Type B pancreatic cell (in vitro differentiated cells): ENCODE measurements around the gene ERC2. TPM values are rescaled to one million over a fixed set of nuclear protein-coding genes. Genes with fewer than 3 reads are reported as not detected.

Experiments
- DNase-seq: peaks from one replicate; pipeline ENCODE4 v3.0.0; 2021; ENCODE audit warnings: mixed read lengths; ENCODE audit not compliant: unreplicated experiment; ENCODE audit errors: extremely low spot score
- H3K27ac Mint-ChIP-seq: 2 replicates; pipeline ENCODE4 v1.8.0; 2021; ENCODE audit warnings: mild to moderate bottlenecking, mixed read lengths
- H3K27me3 Mint-ChIP-seq: 2 replicates; pipeline ENCODE4 v1.8.0; 2021; ENCODE audit warnings: mixed read lengths
- H3K36me3 Mint-ChIP-seq: 2 replicates; pipeline ENCODE4 v1.8.0; 2021; ENCODE audit warnings: mixed read lengths
- H3K4me1 Mint-ChIP-seq: one replicate; pipeline ENCODE4 v1.8.0; 2021; ENCODE audit warnings: mixed read lengths; ENCODE audit not compliant: unreplicated experiment
- H3K4me3 Mint-ChIP-seq: 2 replicates; pipeline ENCODE4 v1.8.0; 2021; ENCODE audit warnings: mild to moderate bottlenecking, mixed read lengths
- H3K9me3 Mint-ChIP-seq: 2 replicates; pipeline ENCODE4 v1.8.0; 2021; ENCODE audit warnings: mixed read lengths
- total RNA-seq: library from RNA; stranded (reverse); gene quantifications from 2 replicates; pipeline ENCODE4 v1.2.1, GENCODE V29; 2021; ENCODE audit warnings: low replicate concordance
- TF ChIP-seq, protein P1 (sequence below): fragments of 200-600 bp; sonication (generic); conservative IDR thresholded peaks from 2 replicates; pipeline ENCODE4 v1.5.0; 2021; ENCODE audit warnings: antibody characterized with exemption, mild to moderate bottlenecking

Gene ERC2
- total RNA-seq, 1 donor from 2014 or later: 6.1 TPM

DNA sequence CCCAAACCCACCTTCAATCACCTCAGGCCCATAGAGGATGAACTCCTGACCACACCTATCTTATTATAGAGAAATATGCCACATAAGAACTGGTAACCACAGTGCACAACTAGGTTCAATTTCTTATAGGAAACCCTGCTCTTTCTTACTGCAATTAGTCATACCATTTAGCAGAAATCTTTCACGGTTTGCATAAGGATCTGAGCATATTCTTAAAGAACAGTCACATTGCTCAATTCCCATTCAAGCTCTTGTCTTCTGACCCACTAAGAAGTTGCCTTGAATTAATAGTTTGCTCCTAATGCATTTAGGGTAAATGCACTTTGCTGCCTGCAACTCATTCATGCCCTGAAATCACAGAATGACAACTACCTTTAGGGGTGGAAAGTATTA lies 9.2 kb downstream of the ERC2 start:
- DNase-seq: no peak
- TF ChIP-seq, protein P1, sequence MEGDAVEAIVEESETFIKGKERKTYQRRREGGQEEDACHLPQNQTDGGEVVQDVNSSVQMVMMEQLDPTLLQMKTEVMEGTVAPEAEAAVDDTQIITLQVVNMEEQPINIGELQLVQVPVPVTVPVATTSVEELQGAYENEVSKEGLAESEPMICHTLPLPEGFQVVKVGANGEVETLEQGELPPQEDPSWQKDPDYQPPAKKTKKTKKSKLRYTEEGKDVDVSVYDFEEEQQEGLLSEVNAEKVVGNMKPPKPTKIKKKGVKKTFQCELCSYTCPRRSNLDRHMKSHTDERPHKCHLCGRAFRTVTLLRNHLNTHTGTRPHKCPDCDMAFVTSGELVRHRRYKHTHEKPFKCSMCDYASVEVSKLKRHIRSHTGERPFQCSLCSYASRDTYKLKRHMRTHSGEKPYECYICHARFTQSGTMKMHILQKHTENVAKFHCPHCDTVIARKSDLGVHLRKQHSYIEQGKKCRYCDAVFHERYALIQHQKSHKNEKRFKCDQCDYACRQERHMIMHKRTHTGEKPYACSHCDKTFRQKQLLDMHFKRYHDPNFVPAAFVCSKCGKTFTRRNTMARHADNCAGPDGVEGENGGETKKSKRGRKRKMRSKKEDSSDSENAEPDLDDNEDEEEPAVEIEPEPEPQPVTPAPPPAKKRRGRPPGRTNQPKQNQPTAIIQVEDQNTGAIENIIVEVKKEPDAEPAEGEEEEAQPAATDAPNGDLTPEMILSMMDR: no peak
- H3K27me3 Mint-ChIP-seq: peaks cover 5% of the 10 kb centered on the region
- H3K9me3 Mint-ChIP-seq: no peaks in the 10 kb centered on the region
- no peak overlapping the region for H3K4me3 Mint-ChIP-seq
- peaks cover 10% of the 10 kb centered on the region for H3K4me1 Mint-ChIP-seq
- H3K36me3 Mint-ChIP-seq: no peaks in the 10 kb centered on the region
- H3K27ac Mint-ChIP-seq: no peak overlapping the region

DNA sequence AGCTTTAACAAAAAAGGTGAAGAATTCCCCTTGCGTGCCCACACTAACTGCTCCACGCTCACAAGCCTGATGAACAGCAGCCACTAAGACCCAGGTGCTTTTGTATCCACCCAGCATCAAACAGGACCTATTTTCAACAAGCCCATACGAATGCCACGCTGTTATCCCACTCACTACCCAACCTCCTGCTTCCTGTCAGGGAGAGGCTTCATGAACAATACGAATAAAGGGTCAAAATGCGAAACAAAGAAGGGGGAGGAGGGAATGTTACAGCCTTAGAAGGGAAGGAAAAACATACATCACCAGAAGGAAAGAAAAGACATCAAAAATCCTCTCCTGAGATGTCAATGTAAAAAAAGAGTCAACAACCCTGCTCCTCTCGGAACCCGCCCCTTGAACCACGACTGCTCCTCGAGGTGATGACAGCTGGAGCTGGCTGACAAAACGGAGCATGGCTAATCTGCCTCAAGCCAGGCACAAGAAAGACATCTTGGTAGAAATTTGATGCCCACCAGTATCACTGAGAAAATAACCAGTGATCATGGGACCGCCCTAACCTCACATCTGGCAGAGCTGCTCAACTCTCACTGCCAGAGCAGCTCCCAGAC lies 9.7 kb downstream of the ERC2 start:
- Mint-ChIP-seq H3K27me3 (peaks cover 5% of the 10 kb centered on the region), H3K36me3 (no peaks in the 10 kb centered on the region), H3K9me3 (no peaks in the 10 kb centered on the region), H3K27ac (no peak overlapping the region), H3K4me1 (peaks cover 10% of the 10 kb centered on the region), H3K4me3 (no peak overlapping the region)
- DNase-seq: no peak
- TF ChIP-seq, protein P1: no peak

DNA sequence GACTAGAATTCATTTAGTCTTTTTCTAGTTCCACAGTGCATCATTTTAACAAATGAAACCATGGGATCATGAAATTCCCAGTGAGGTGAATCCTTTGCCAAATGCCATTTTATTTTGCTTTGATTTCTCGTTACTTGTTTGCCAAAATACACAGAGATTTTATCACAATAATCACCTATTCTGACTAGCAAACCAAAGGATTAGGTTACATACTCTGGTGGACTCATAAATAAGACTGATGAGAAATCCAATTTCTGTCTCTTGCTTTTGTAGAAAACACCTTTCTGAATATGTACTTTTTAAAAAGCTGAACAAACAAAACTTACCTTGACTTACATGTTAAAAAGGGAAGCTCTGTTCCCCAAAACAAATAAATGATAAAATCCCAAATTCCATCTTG lies 12.2 kb downstream of the ERC2 start:
- Mint-ChIP-seq H3K36me3 (no peaks in the 10 kb centered on the region), H3K9me3 (peaks cover 4% of the 10 kb centered on the region), H3K4me1 (peaks cover 10% of the 10 kb centered on the region), H3K27ac (no peak overlapping the region), H3K27me3 (peaks cover 8% of the 10 kb centered on the region), H3K4me3 (no peak overlapping the region)
- TF ChIP-seq, protein P1: no peak
- no peak for DNase-seq

DNA sequence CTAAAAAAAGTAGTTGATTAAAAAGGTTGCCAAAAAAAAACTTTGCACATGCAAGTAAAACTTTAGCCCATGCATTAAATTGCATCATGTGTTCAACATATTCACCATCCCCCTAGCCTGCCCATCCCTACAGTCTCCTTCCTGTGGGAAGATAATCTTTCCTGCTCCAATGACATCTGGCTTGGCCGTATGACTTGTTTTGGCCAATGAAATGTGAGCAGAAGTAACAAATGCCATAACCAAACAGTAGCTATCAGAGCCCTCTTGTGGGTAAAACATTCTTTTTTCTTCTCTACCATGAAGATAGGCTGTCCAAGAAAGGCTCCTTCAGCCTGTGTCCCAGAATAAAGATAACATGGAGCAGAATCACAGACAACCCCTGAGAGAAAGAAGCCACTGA lies 15.3 kb downstream of the ERC2 start:
- H3K9me3 Mint-ChIP-seq: peaks cover 4% of the 10 kb centered on the region
- H3K27ac Mint-ChIP-seq: no peak overlapping the region
- no peaks in the 10 kb centered on the region for H3K4me1 Mint-ChIP-seq
- no peaks in the 10 kb centered on the region for H3K36me3 Mint-ChIP-seq
- no peak overlapping the region for H3K4me3 Mint-ChIP-seq
- H3K27me3 Mint-ChIP-seq: peaks cover 8% of the 10 kb centered on the region
- no peak for DNase-seq
- TF ChIP-seq, protein P1: no peak

DNA sequence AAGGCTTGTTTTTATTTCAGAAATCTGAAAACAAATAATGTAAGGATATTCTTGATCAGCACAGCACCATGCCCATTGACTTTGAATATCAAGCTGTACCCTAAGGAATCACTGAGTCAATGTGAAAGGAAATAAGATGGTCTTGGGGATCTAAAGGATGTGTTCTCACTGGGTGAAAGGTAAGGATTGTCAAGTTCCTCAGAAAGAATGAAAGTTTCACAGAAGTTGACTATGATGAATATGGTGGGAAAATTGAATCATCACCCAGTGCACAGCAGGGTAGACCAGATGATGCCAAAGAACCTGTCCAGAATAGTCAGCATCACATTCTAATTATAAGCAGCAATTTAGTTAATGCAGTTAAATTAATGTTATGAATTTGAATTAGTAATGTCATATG lies 16.2 kb downstream of the ERC2 start:
- peaks cover 3% of the 10 kb centered on the region for H3K27me3 Mint-ChIP-seq
- no peaks in the 10 kb centered on the region for H3K36me3 Mint-ChIP-seq
- H3K4me3 Mint-ChIP-seq: no peak overlapping the region
- TF ChIP-seq, protein P1: no peak
- peaks cover 3% of the 10 kb centered on the region for H3K4me1 Mint-ChIP-seq
- peaks cover 4% of the 10 kb centered on the region for H3K9me3 Mint-ChIP-seq
- no peak for DNase-seq
- H3K27ac Mint-ChIP-seq: no peak overlapping the region

DNA sequence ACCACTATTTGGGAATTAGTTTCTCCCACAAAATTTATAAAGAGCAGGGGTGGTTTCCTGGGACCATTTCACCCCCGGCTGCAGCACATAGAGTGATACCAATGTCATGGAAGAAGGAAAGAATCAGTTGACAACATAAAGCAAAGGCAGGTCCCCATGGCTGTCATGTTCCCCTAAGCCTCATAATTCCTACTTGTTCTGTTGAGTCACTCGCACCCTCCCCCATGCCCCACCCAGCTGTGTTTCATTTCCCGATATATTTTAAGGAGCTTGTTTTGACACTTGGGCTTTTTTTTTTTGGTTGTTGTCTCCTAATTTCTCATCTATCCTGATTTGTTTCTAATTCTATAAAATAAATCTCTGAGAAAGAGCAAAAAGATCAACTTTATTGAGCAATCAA lies 24.9 kb downstream of the ERC2 start:
- H3K9me3 Mint-ChIP-seq: peaks cover 4% of the 10 kb centered on the region
- H3K27me3 Mint-ChIP-seq: no peaks in the 10 kb centered on the region
- no peak for DNase-seq
- peaks cover 4% of the 10 kb centered on the region for H3K4me1 Mint-ChIP-seq
- H3K27ac Mint-ChIP-seq: no peak overlapping the region
- TF ChIP-seq, protein P1: no peak
- H3K36me3 Mint-ChIP-seq: no peaks in the 10 kb centered on the region
- no peak overlapping the region for H3K4me3 Mint-ChIP-seq
